ENCODE measurements around the gene TMEM132C.

TMEM132C gene

GRCh38 chr12:128339126-128339520, 72.2 kb downstream of the TMEM132C start:
- in situ Hi-C loops (cut with MboI; ENCODE audit: low sequenced_read_pairs, unreplicated experiment) = no loop called here
- no peak for TF ChIP-seq CTCF (IDR thresholded peaks at IDR 0.05; ENCODE audit: borderline replicate concordance, control extremely low read depth, extremely low read depth, insufficient read depth, missing control alignments)
- DNase-seq (ENCODE audit: low spot score) = no peak

- in situ Hi-C loops (cut with MboI; ENCODE audit: low sequenced_read_pairs, unreplicated experiment) = no loop called here
These were observed 72.7 kb downstream of the TMEM132C start for GRCh38 chr12:128339631-128340030.

GRCh38 chr12:128353301-128353700, 86.3 kb downstream of the TMEM132C start:
- no peak for DNase-seq (ENCODE audit: low spot score)
- in situ Hi-C loops (cut with MboI; ENCODE audit: low sequenced_read_pairs, unreplicated experiment) = no loop called here
- no peak for TF ChIP-seq CTCF (IDR thresholded peaks at IDR 0.05; ENCODE audit: borderline replicate concordance, control extremely low read depth, extremely low read depth, insufficient read depth, missing control alignments)

More at GRCh38 chr12:128339631-128340030, 72.7 kb downstream of the TMEM132C start:
- no peak for TF ChIP-seq CTCF (IDR thresholded peaks at IDR 0.05; ENCODE audit: borderline replicate concordance, control extremely low read depth, extremely low read depth, insufficient read depth, missing control alignments)
- DNase-seq (ENCODE audit: low spot score) = no peak

- TF ChIP-seq CTCF (IDR thresholded peaks at IDR 0.05; ENCODE audit: borderline replicate concordance, control extremely low read depth, extremely low read depth, insufficient read depth, missing control alignments) = no peak
- no peak for DNase-seq (ENCODE audit: low spot score)
- in situ Hi-C loops (cut with MboI; ENCODE audit: low sequenced_read_pairs, unreplicated experiment) = no loop called here
These were observed 89.6 kb downstream of the TMEM132C start for GRCh38 chr12:128356547-128356946.

- DNase-seq (ENCODE audit: low spot score) = no peak
These were observed 94.5 kb downstream of the TMEM132C start for GRCh38 chr12:128361400-128361995.

GRCh38 chr12:128365032-128365431, 98.1 kb downstream of the TMEM132C start:
- no peak for DNase-seq (ENCODE audit: low spot score)
- no peak for TF ChIP-seq CTCF (IDR thresholded peaks at IDR 0.05; ENCODE audit: borderline replicate concordance, control extremely low read depth, extremely low read depth, insufficient read depth, missing control alignments)
- in situ Hi-C loops (cut with MboI; ENCODE audit: low sequenced_read_pairs, unreplicated experiment) = no loop called here

More at GRCh38 chr12:128361400-128361995, 94.5 kb downstream of the TMEM132C start:
- TF ChIP-seq CTCF (IDR thresholded peaks at IDR 0.05; ENCODE audit: borderline replicate concordance, control extremely low read depth, extremely low read depth, insufficient read depth, missing control alignments) = no peak
- in situ Hi-C loops (cut with MboI; ENCODE audit: low sequenced_read_pairs, unreplicated experiment) = no loop called here

All from GM13976 (cell line).